G401.6 (cell line): ENCODE measurements around the gene GPR171.
"Not testable (repeated sequence)": the region's sequence is repeated elsewhere in the genome, so short reads cannot be mapped to it uniquely, and the experiment has no call there.

Source experiments
- FAIRE-seq: peaks from 2 replicates; lab custom pipeline; 2012; peaks lifted over from hg19 to GRCh38; lab: Jason Lieb, UNC

Gene GPR171

DNA sequence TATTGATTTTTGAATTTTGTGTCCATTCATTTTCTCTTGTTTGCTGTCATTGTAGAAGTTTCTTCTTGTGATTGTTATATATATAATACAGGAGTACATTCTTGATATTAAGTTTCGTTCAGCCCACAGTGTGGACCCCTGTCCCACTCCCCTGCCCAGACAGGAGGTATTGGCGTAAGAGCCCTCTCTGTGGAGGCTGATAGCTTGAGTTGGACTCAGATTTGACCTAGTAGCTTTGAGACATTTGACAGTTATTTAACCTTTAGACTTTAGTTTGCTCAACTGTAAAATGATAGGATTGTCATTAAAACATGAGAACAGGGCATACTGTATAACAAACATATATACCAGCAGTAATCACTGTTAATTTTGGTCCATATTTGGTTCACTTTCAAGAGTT, 27.1 kb downstream of the GPR171 start:
- no peak for FAIRE-seq

GRCh38 chr3:151174351-151174750, 28.7 kb downstream of the GPR171 start:
- FAIRE-seq: no peak

DNA sequence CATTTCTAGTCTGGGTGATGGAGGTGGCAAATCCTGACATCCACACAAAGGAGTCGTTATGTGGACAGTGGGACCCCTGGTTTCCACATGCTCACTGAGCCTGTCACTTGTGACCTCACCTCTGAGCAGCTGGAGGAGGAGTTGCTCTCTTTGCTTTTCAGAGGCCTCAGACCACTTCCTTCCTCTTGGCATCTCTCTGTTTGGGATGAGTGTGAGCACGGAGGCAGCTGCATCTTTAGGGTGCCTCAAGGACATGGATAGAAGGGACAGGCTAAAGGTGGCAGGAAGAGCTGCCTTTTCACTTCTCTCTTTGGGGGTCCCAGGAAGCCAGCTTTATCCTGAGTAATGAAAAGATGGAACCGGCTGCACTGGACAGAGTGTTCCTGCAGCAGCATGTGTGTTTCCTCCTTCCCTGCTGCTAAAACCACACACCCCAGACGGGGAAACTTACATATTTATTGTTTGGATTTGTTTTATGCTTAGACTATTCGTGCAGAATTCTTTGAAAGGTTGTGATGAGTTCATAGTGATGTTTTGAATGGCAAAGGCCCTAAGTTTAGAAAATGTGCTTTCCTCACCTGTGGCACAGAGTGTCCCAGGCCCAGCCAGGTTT, 31.8 kb downstream of the GPR171 start:
- FAIRE-seq: no peak

DNA sequence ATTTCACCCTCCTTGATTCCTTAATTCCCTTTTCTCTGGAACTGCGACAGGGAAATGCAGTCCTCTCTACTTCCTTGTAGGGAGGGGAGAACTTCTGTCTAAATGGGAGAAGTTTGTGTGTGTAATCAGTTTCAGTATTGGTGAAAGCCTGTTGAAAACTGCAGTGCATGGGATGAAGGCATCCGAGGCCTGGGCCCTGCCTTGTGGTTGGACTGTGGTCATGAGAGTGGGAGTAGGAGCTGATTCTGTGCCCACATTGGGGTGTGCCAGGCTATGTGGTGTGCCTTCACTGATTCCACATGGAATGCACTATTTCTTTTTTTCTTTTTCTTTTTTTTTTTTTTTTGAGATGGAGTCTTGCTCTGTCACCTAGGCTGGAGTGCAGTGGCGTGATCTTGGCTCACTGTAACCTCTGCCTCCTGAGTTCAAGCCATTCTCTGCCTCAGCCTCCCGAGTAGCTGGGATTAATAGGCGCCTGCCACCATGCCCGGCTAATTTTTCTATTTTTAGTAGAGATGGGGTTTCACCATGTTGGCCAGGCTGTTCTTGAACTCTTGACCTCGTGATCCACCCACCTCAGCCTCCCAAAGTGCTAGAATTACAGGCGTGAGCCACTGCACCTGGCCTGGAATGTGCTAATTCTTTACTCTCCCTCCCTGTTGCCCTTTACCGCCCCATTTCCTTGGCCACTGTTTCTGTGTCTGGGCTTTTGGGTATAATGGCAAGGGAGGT, 32.9 kb downstream of the GPR171 start:
- FAIRE-seq: not testable (repeated sequence)

- no peak for FAIRE-seq
Observed at GRCh38 chr3:151169262-151169947, 33.6 kb downstream of the GPR171 start.

DNA sequence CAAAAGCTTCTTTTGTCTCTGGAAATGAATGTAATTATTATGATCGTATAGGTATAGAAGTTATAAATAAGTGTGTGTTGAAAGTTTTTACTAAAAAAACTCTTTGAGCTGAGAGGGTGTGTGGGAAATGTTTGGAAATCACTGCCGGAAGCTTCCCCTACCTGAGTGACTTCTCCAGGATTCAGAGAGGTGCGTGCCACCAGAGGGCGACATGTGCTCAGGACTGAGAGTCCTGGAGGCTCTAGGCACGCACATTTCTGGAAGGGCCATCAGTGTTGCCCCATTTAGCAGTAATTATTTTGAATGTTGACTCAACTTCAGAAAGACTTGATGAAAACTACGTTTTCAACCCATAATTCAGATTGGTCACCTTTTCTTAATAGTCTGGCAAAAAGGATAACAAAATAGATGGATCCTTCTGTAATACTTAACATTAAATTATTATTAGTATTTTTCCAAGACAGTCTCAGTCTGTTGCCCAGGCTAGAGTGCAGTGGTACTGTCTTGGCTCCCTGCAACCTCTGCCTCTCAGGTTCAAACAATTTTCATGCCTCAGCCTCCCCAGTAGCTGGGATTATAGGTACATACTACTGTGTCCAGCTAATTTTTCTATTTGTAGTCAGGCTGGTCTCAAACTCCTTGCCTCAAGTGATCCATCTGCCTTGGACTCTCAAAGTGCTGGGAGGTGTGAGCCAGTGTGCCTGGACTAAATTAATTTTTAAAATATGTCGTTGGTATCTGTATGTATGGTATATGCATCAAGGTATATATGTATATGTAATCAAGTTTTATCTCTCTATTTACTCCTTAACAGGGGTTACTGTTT, 34.5 kb downstream of the GPR171 start:
- no peak for FAIRE-seq

DNA sequence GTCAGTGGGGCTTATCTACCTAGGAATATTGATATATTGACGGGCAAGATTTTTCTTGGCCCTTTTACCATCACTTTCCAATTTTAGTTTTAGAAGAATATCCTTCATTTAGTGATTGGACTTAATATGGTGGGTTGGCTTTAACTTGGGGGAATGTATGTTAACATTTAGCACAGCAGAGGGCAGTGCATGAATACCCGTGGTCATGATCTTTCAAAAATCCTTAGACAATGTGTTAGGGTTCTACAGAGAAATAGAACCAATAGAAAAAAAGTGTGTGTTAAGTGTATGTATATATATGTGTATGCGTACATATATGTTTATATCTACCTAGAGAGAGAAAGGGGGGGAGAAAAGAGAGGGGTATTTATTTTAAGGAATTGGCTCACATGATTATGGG, 36.9 kb downstream of the GPR171 start:
- no peak for FAIRE-seq

DNA sequence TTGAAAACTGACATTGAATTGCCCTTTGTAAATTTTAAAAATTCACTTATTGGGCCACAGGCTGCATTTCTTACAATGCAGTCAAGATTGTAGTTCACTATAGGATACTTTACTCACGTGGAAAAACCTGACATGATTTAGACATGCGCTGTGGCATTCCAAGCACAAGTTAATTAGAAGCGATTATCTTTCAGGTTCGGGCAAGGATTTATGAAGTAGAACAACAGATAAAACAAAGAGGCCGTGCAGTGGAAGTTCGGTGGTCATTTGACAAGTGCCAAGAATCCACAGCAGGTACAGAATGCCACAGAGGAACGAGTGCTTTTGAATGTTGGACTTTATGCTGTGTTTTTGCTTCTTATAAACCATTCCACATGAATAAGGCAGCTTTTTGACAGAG, 37.8 kb downstream of the GPR171 start:
- FAIRE-seq: no peak

DNA sequence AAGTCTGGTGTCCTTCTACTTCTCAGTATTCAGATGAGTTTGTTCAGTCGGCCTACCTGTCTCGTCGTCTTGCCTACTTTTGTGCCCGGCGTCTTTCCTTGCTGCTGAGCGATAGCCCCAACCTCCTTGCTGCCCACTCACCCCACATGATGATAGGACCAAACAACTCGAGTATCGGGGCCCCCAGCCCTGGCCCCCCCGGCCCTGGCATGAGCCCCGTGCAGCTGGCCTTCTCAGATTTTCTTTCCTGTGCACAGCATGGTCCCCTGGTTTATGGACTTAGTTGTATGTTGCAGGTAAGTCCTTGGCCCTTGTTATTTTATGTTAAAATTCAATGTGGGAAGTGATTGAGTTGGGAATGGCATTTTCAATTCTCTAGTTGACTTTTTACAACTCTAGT, 43.2 kb downstream of the GPR171 start:
- no peak for FAIRE-seq

- FAIRE-seq: peak; percentile 40
Observed at GRCh38 chr3:151156618-151157216, 46.3 kb downstream of the GPR171 start.

- FAIRE-seq: no peak
Observed at GRCh38 chr3:151155409-151156128, 47.4 kb downstream of the GPR171 start.

DNA sequence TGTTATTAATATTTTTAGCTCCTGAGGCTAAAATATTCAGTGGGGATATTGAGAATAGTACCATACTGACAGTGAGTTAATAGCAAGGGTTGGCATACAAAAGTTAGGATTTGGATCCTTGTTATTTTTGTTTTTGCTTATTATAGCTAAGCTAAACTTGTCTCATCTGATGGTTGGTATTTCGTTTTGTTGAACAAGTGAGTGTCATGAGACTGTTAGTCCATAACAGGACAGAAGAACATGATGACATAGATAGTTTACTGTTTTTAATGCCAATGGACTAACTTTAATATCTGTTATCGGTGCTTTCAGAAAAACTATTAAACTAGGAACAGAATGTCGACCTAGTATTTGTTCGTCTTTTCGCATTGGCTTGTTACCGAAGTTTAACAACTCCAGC, 48.5 kb downstream of the GPR171 start:
- no peak for FAIRE-seq

- FAIRE-seq: no peak
Observed at GRCh38 chr3:151152455-151153079, 50.4 kb downstream of the GPR171 start.
